IMR-90 (cell line): ENCODE measurements around the gene LRRC7. TPM values are rescaled to one million over a fixed set of nuclear protein-coding genes. Genes with fewer than 3 reads are reported as not detected.

Experiments used
- ATAC-seq: fragments of 200-7000 bp; cut with Tn5 transposase; 2 replicates; pipeline ENCODE4 v1.9.1; 2020; ENCODE audit warnings: low read depth, mild to moderate bottlenecking, moderate library complexity
- BruUV-seq: library from RNA; stranded (reverse); fragments of 400-500 nt; replicated peaks from 2 replicates; lab custom pipeline; 2021; lab: Mats Ljungman, UMichigan
- CTCF ChIA-PET: fragments of 300-600 bp; formaldehyde crosslinking; extraction: SDS; loops from one replicate; lab custom pipeline; 2021; ENCODE audit warnings: antibody characterized with exemption; lab: Yijun Ruan, JAX
- POLR2A ChIA-PET: fragments of 300-600 bp; sonication (Branson Sonifier 250); formaldehyde crosslinking; loops from one replicate; lab custom pipeline; 2022; ENCODE audit warnings: antibody characterized with exemption; ENCODE audit not compliant: unreplicated experiment; lab: Charles Lee
- DNase-seq: peaks from one replicate; pipeline ENCODE4 v3.0.0; 2013
- H2AFZ ChIP-seq: replicated peaks from 2 replicates; pipeline ENCODE3; 2013; ENCODE audit warnings: low read length, mild to moderate bottlenecking; ENCODE audit not compliant: poor library complexity
- H2AK5ac ChIP-seq: 2 replicates; pipeline ENCODE4 v1.6.1; 2013; ENCODE audit warnings: low read depth, low read length, inconsistent platforms
- H2AK9ac ChIP-seq: replicated peaks from 2 replicates; pipeline ENCODE3; 2013; ENCODE audit warnings: mild to moderate bottlenecking, low read depth, low read length, moderate library complexity; ENCODE audit not compliant: poor library complexity
- H2BK120ac ChIP-seq: 2 replicates; pipeline ENCODE4 v1.6.1; 2013; ENCODE audit warnings: low read depth, low read length, inconsistent platforms
- H2BK15ac ChIP-seq: 3 replicates; pipeline ENCODE4 v1.6.1; 2013; ENCODE audit warnings: low read depth, low read length, inconsistent platforms
- H2BK20ac ChIP-seq: 2 replicates; pipeline ENCODE4 v1.6.1; 2013; ENCODE audit warnings: low read depth, mild to moderate bottlenecking, inconsistent platforms, low read length, moderate library complexity
- H2BK5ac ChIP-seq: 2 replicates; pipeline ENCODE4 v1.6.1; 2013; ENCODE audit warnings: mild to moderate bottlenecking, low read depth, low read length, inconsistent platforms; ENCODE audit not compliant: poor library complexity, severe bottlenecking
- H3K14ac ChIP-seq: replicated peaks from 2 replicates; pipeline ENCODE4 v1.6.1; 2013; ENCODE audit warnings: low read depth, low read length, inconsistent platforms
- H3K18ac ChIP-seq: 2 replicates; pipeline ENCODE4 v1.6.1; 2013; ENCODE audit warnings: low read depth, low read length, control low read depth
- H3K23ac ChIP-seq: 2 replicates; pipeline ENCODE4 v1.6.1; 2013; ENCODE audit warnings: low read depth, low read length, inconsistent platforms
- H3K27ac ChIP-seq: 2 replicates; pipeline ENCODE4 v1.5.1; 2013; ENCODE audit warnings: mild to moderate bottlenecking, control low read depth, low read length; ENCODE audit not compliant: insufficient read depth
- H3K27me3 ChIP-seq: 2 replicates; pipeline ENCODE4 v1.6.1; 2013; ENCODE audit warnings: low read length; ENCODE audit not compliant: control insufficient read depth, insufficient read depth
- H3K36me3 ChIP-seq: 2 replicates; pipeline ENCODE4 v1.6.1; 2013; ENCODE audit warnings: low read length, mixed read lengths; ENCODE audit not compliant: control insufficient read depth, insufficient read depth
- H3K4ac ChIP-seq: 2 replicates; pipeline ENCODE4 v1.6.1; 2013; ENCODE audit warnings: low read depth, low read length, inconsistent platforms
- H3K4me1 ChIP-seq: 2 replicates; pipeline ENCODE4 v1.6.1; 2013; ENCODE audit warnings: low read length, mixed read lengths; ENCODE audit not compliant: control insufficient read depth, insufficient read depth
- H3K4me2 ChIP-seq: 2 replicates; pipeline ENCODE4 v1.6.1; 2013; ENCODE audit warnings: low read depth, mild to moderate bottlenecking, control low read depth, low read length, moderate library complexity
- H3K4me3 ChIP-seq: 2 replicates; pipeline ENCODE4 v1.5.1; 2013; ENCODE audit warnings: low read depth, mild to moderate bottlenecking, control low read depth, low read length, moderate library complexity; ENCODE audit not compliant: insufficient read depth
- H3K56ac ChIP-seq: 2 replicates; pipeline ENCODE4 v1.6.1; 2013; ENCODE audit warnings: low read length, inconsistent platforms; ENCODE audit not compliant: insufficient read depth; ENCODE audit errors: extremely low read depth
- H3K79me1 ChIP-seq, 2 experiments: 2 replicates each; pipeline ENCODE4 v1.6.1; 2013; ENCODE audit warnings: low read length in 2 of 2, inconsistent platforms in 1 of 2, low read depth in 1 of 2
- H3K9ac ChIP-seq: 2 replicates; pipeline ENCODE4 v1.6.1; 2013; ENCODE audit warnings: low read depth, low read length, control low read depth
- H3K9me1 ChIP-seq: 2 replicates; pipeline ENCODE4 v1.6.1; 2013; ENCODE audit warnings: low read length, inconsistent platforms; ENCODE audit not compliant: insufficient read depth
- H3K9me3 ChIP-seq: 2 replicates; pipeline ENCODE4 v1.6.1; 2013; ENCODE audit warnings: low read length; ENCODE audit not compliant: control insufficient read depth, insufficient read depth
- H4K20me1 ChIP-seq: 2 replicates; pipeline ENCODE4 v1.6.1; 2013; ENCODE audit warnings: low read length, inconsistent platforms; ENCODE audit not compliant: insufficient read depth
- H4K5ac ChIP-seq: 2 replicates; pipeline ENCODE4 v1.6.1; 2013; ENCODE audit warnings: mild to moderate bottlenecking, low read depth, low read length, control low read depth
- H4K8ac ChIP-seq, 2 experiments: 2 replicates each; pipeline ENCODE4 v1.6.1; 2013; ENCODE audit warnings: low read depth in 2 of 2, low read length in 2 of 2, control low read depth in 1 of 2, inconsistent platforms in 1 of 2
- H4K91ac ChIP-seq: 2 replicates; pipeline ENCODE4 v1.6.1; 2013; ENCODE audit warnings: low read depth, low read length, inconsistent platforms; ENCODE audit not compliant: insufficient read depth
- CEBPB ChIP-seq: IDR thresholded peaks from 2 replicates; pipeline ENCODE4 v1.6.1; 2012; ENCODE audit warnings: low read depth, low read length, improper control_type of control experiment
- MAFK ChIP-seq: IDR thresholded peaks from 2 replicates; pipeline ENCODE4 v1.6.1; 2012; ENCODE audit warnings: low read depth, low read length, improper control_type of control experiment
- MAZ ChIP-seq: IDR thresholded peaks from 2 replicates; pipeline ENCODE4 v1.6.1; 2012; ENCODE audit warnings: low read depth, mild to moderate bottlenecking, low read length, improper control_type of control experiment, moderate library complexity, borderline replicate concordance
- RAD21 ChIP-seq: IDR thresholded peaks from 2 replicates; pipeline ENCODE4 v1.6.1; 2012; ENCODE audit warnings: low read length, improper control_type of control experiment
- WGBS, 2 experiments: methylation state at CpG; one replicate each; pipeline versions ENCODE4 v1.1.5 to v1.1.7; 2013; ENCODE audit warnings: missing lambda C conversion rate in 2 of 2; ENCODE audit not compliant: insufficient read length in 1 of 2; ENCODE audit errors: extremely low coverage in 2 of 2; 5-methylcytosine and 5-hydroxymethylcytosine counted together
- dilution Hi-C: fragments of 300-500 bp; cut with HindIII; formaldehyde crosslinking; loops from one replicate; pipeline ENCODE4 v1.14.3; 2018; ENCODE audit warnings: low sequenced_read_pairs; ENCODE audit not compliant: unreplicated experiment
- in situ Hi-C: fragments of 300-500 bp; cut with MboI; formaldehyde crosslinking; loops from 3 replicates; pipeline ENCODE4 v1.14.3; 2019; ENCODE audit warnings: low sequenced_read_pairs, inconsistent platforms, mixed read lengths
- intact Hi-C: fragments of 100-400 bp; cut with micrococcal nuclease; formaldehyde crosslinking; loops from 2 replicates; pipeline ENCODE4 v1.10.0; 2022
- polyA plus RNA-seq, 3 experiments: library from polyadenylated mRNA; depleted of rRNA; stranded (reverse); fragments of >200 nt; gene quantifications; 2 replicates each; pipeline ENCODE4 v1.2.3, GENCODE V29; 2012; ENCODE audit warnings: low replicate concordance in 1 of 3
- total RNA-seq: library from RNA; depleted of rRNA; stranded (reverse); fragments of >200 nt; gene quantifications from 2 replicates; pipeline ENCODE4 v1.2.3, GENCODE V29; 2012

Gene LRRC7
- total and polyA plus RNA-seq, 2 of the 4 experiments (the other 2 are of a cell fraction) = under 0.01 to 0.02 TPM

GRCh38 chr1:69834336-69834735 lies 266.6 kb downstream of the LRRC7 start:
- H4K91ac ChIP-seq = no peak overlapping the region
- no peak overlapping the region for H2BK5ac ChIP-seq
- no peak overlapping the region for H4K5ac ChIP-seq
- H3K4me3 ChIP-seq = no peak overlapping the region
- no peak overlapping the region for H2BK120ac ChIP-seq
- no TSS peak for BruUV-seq
- dilution Hi-C loops (no loop called here), intact Hi-C loops (no loop called here), in situ Hi-C loops (no loop called here)
- no peaks in the 10 kb centered on the region for H3K36me3 ChIP-seq
- no peak overlapping the region for H3K4ac ChIP-seq
- no peak overlapping the region for H3K27ac ChIP-seq
- no peak overlapping the region for H3K9ac ChIP-seq
- H2AK5ac ChIP-seq = no peak overlapping the region
- POLR2A ChIA-PET = no interaction called here
- DNase-seq = no peak
- H3K4me1 ChIP-seq = no peaks in the 10 kb centered on the region
- no peak overlapping the region for H4K8ac ChIP-seq
- H3K14ac ChIP-seq = no peak overlapping the region
- H3K18ac ChIP-seq = no peak overlapping the region
- no peak overlapping the region for H3K23ac ChIP-seq
- H3K79me1 ChIP-seq = no peaks in the 10 kb centered on the region
- CTCF ChIA-PET = no interaction called here
- H3K9me1 ChIP-seq = no peaks in the 10 kb centered on the region
- no peak overlapping the region for H2BK20ac ChIP-seq
- no peak overlapping the region for H2BK15ac ChIP-seq
- no peak overlapping the region for H3K56ac ChIP-seq
- WGBS, 2 experiments = no CpG with 5 or more reads among the region's 2 CpGs
- no peak overlapping the region for H3K4me2 ChIP-seq
- TF ChIP-seq MAZ (no peak), CEBPB (no peak), RAD21 (no peak), MAFK (no peak)
- no peak for ATAC-seq
- no peaks in the 10 kb centered on the region for H4K20me1 ChIP-seq
- H3K27me3 ChIP-seq = no peaks in the 10 kb centered on the region
- H2AK9ac ChIP-seq = no peak overlapping the region
- no peaks in the 10 kb centered on the region for H3K9me3 ChIP-seq
- no peak overlapping the region for H2AFZ ChIP-seq
